Left kidney (tissue), 2 donors: Measurements from ENCODE around the gene HOPX. TPM values are rescaled to one million over a fixed set of nuclear protein-coding genes. Genes with fewer than 3 reads are reported as not detected.
"Not testable (repeated sequence)": the region's sequence is repeated elsewhere in the genome, so short reads cannot be mapped to it uniquely, and the experiment has no call there.

Experiments used
- DNase-seq: peaks from one replicate; pipeline ENCODE4 v3.0.0-alpha.2; 2013
- polyA plus RNA-seq: library from polyadenylated mRNA; unstranded; fragments of 120-200 nt; gene quantifications from one replicate; pipeline ENCODE4 v1.2.1, GENCODE V29; 2013; ENCODE audit not compliant: insufficient read length

Gene HOPX
- polyA plus RNA-seq, 1 donor, result 12.4 TPM

GRCh38 chr4:56655627-56656345 lies 25.3 kb downstream of the HOPX start:
- DNase-seq, result no peak

- DNase-seq, result no peak
Measured at GRCh38 chr4:56655209-56655626, 25.9 kb downstream of the HOPX start.

GRCh38 chr4:56654238-56654632 lies 26.9 kb downstream of the HOPX start:
- DNase-seq, result no peak

GRCh38 chr4:56653461-56654237 lies 27.4 kb downstream of the HOPX start:
- no peak for DNase-seq

- no peak for DNase-seq
Measured at GRCh38 chr4:56652196-56652595, 28.9 kb downstream of the HOPX start.

- DNase-seq, result no peak
Measured at GRCh38 chr4:56651056-56651350, 30.1 kb downstream of the HOPX start.

GRCh38 chr4:56650262-56651055 lies 30.6 kb downstream of the HOPX start:
- DNase-seq, result no peak

GRCh38 chr4:56649445-56650261 lies 31.4 kb downstream of the HOPX start:
- DNase-seq, result no peak

- no peak for DNase-seq
Measured at GRCh38 chr4:56648824-56649151, 32.3 kb downstream of the HOPX start.

- no peak for DNase-seq
Measured at GRCh38 chr4:56648021-56648823, 32.9 kb downstream of the HOPX start.

GRCh38 chr4:56646341-56646740 lies 34.8 kb downstream of the HOPX start:
- DNase-seq, result no peak

- no peak for DNase-seq
Measured at GRCh38 chr4:56643596-56643995, 37.5 kb downstream of the HOPX start.

- DNase-seq, result no peak
Measured at GRCh38 chr4:56641494-56642051, 39.5 kb downstream of the HOPX start.

GRCh38 chr4:56640621-56641493 lies 40.2 kb downstream of the HOPX start:
- no peak for DNase-seq

GRCh38 chr4:56637791-56638190 lies 43.3 kb downstream of the HOPX start:
- no peak for DNase-seq

GRCh38 chr4:56637154-56637553 lies 43.9 kb downstream of the HOPX start:
- DNase-seq, result no peak

GRCh38 chr4:56634954-56635353 lies 46.1 kb downstream of the HOPX start:
- DNase-seq, result not testable (repeated sequence)

- DNase-seq, result no peak
Measured at GRCh38 chr4:56633486-56633885, 47.6 kb downstream of the HOPX start.

GRCh38 chr4:56630876-56631666 lies 50.0 kb downstream of the HOPX start:
- DNase-seq, result no peak
